ENCODE data around the gene CYP46A1. TPM values are rescaled to one million over a fixed set of nuclear protein-coding genes. Genes with fewer than 3 reads are reported as not detected.

The CYP46A1 gene
- total RNA-seq, 1 donor from 2014 or later: 1.1 TPM

DNA sequence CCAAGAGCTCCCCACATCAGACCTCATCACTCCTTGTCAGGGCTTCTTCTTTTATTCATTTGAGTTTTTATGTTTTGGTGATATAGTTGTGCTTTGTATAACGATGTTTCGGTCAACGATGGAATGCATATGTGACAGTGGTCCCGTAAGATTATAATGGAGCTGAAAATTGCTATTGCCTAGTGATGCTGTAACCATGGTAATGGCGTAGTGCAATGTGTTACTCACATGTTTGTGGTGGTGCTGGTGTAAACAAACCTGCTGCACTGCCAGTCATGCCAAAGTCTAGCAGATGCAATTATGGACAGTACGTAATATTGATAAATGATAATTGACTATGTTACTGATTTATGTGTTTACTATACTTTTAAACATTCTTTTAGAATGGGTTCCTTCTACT is 16.3 kb downstream of the CYP46A1 start:
- no peak overlapping the region for H3K4me2 ChIP-seq
- no peak overlapping the region for H3K4me3 Mint-ChIP-seq
- H3K27me3 ChIP-seq: no peaks in the 10 kb centered on the region
- H3K27ac Mint-ChIP-seq: no peak overlapping the region
- H3K36me3 ChIP-seq: peaks cover 9% of the 10 kb centered on the region
- H3K79me2 ChIP-seq (ENCODE audit: low read depth): no peaks in the 10 kb centered on the region
- peaks cover 8% of the 10 kb centered on the region for H3K4me1 Mint-ChIP-seq
- no peak overlapping the region for H2AFZ ChIP-seq (replicated peaks)
- peaks cover 5% of the 10 kb centered on the region for H3K27me3 Mint-ChIP-seq (ENCODE audit: insufficient read depth, low read depth)
- no peak overlapping the region for H3K9ac ChIP-seq
- peaks cover 35% of the 10 kb centered on the region for H3K36me3 Mint-ChIP-seq
- DNase-seq (ENCODE audit: low spot score): no peak
- TF ChIP-seq CTCF (IDR thresholded peaks at IDR 0.05) (no peak), EZH2 (IDR thresholded peaks at IDR 0.05) (no peak)
- peaks cover 35% of the 10 kb centered on the region for H3K9me3 Mint-ChIP-seq
- no peaks in the 10 kb centered on the region for H3F3A ChIP-seq (ENCODE audit: low read depth)
- H3K27ac ChIP-seq: no peak overlapping the region
- H3K9me3 ChIP-seq (ENCODE audit: low read depth): peaks cover 7% of the 10 kb centered on the region
- H3K4me1 ChIP-seq: peaks cover 6% of the 10 kb centered on the region
- H3K4me3 ChIP-seq: no peak overlapping the region
- no peaks in the 10 kb centered on the region for H4K20me1 ChIP-seq (ENCODE audit: low read depth)

- Histone ChIP-seq H3K9ac (no peak overlapping the region), H3K4me1 (peaks cover 6% of the 10 kb centered on the region), H3K4me3 (no peak overlapping the region), H3K9me3 (ENCODE audit: low read depth) (peaks cover 7% of the 10 kb centered on the region), H3K27ac (no peak overlapping the region), H3F3A (ENCODE audit: low read depth) (no peaks in the 10 kb centered on the region), H3K4me2 (no peak overlapping the region), H4K20me1 (ENCODE audit: low read depth) (no peaks in the 10 kb centered on the region), H3K36me3 (peaks cover 9% of the 10 kb centered on the region), H2AFZ (replicated peaks) (no peak overlapping the region), H3K27me3 (no peaks in the 10 kb centered on the region), H3K79me2 (ENCODE audit: low read depth) (no peaks in the 10 kb centered on the region)
- H3K4me1 Mint-ChIP-seq: peaks cover 8% of the 10 kb centered on the region
- no peak for DNase-seq (ENCODE audit: low spot score)
- H3K36me3 Mint-ChIP-seq: peaks cover 35% of the 10 kb centered on the region
- no peak for TF ChIP-seq EZH2phosphoT487 (IDR thresholded peaks at IDR 0.05)
- TF ChIP-seq CTCF (IDR thresholded peaks at IDR 0.05): no peak
- TF ChIP-seq EZH2 (IDR thresholded peaks at IDR 0.05): no peak
- no peak overlapping the region for H3K4me3 Mint-ChIP-seq
- H3K27me3 Mint-ChIP-seq (ENCODE audit: insufficient read depth, low read depth): peaks cover 5% of the 10 kb centered on the region
- no peak overlapping the region for H3K27ac Mint-ChIP-seq
- peaks cover 32% of the 10 kb centered on the region for H3K9me3 Mint-ChIP-seq
Measured at GRCh38 chr14:99701260-99701659, 17.2 kb downstream of the CYP46A1 start.

DNA sequence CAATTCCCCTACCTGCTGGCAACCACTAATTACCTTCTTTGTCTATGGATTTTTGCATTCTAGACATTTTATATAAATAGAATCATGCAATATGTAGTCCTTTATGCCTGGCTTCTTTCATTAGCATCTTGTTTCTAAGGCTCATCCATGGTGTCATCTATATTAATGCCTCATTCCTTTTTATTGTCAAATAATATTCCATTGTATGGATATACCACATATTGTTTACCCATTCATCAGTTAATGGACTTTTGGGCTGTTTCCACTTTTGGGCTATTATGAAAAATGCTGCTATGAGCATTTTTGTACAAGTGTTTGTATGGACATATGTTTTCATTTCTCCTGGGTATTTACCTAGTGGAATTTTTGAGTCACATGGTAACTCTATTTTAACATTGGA is 18.0 kb downstream of the CYP46A1 start:
- DNase-seq (ENCODE audit: low spot score): no peak
- Histone ChIP-seq H3K27ac (no peak overlapping the region), H3K9me3 (ENCODE audit: low read depth) (peaks cover 7% of the 10 kb centered on the region), H3K36me3 (peaks cover 9% of the 10 kb centered on the region), H3K4me1 (peaks cover 4% of the 10 kb centered on the region), H3K79me2 (ENCODE audit: low read depth) (no peaks in the 10 kb centered on the region), H3F3A (ENCODE audit: low read depth) (no peaks in the 10 kb centered on the region), H2AFZ (replicated peaks) (no peak overlapping the region), H3K9ac (no peak overlapping the region), H3K27me3 (no peaks in the 10 kb centered on the region), H3K4me2 (no peak overlapping the region), H4K20me1 (ENCODE audit: low read depth) (no peaks in the 10 kb centered on the region), H3K4me3 (no peak overlapping the region)
- TF ChIP-seq EZH2phosphoT487 (IDR thresholded peaks at IDR 0.05) (no peak), CTCF (IDR thresholded peaks at IDR 0.05) (no peak), EZH2 (IDR thresholded peaks at IDR 0.05) (no peak)
- H3K27ac Mint-ChIP-seq: no peak overlapping the region
- H3K4me1 Mint-ChIP-seq: peaks cover 7% of the 10 kb centered on the region
- peaks cover 5% of the 10 kb centered on the region for H3K27me3 Mint-ChIP-seq (ENCODE audit: insufficient read depth, low read depth)
- H3K9me3 Mint-ChIP-seq: peaks cover 30% of the 10 kb centered on the region
- H3K4me3 Mint-ChIP-seq: no peak overlapping the region
- peaks cover 37% of the 10 kb centered on the region for H3K36me3 Mint-ChIP-seq

All from neural progenitor cell (in vitro differentiated cells).